Hematopoietic multipotent progenitor cell treated with erythropoietin and hydrocortisone succinate and interleukin-3 and kit ligand, for 4 days (in vitro differentiated cells): ENCODE results near the gene ST8SIA4.
A peak's percentile ranks its signal among the peaks of the same experiment; 100 is the strongest.

Experiments used
- DNase-seq: peaks from one replicate; pipeline ENCODE4 v3.0.0-alpha.2; 2015

Gene ST8SIA4

GRCh38 chr5:100779669-100780375 lies 123.3 kb downstream of the ST8SIA4 start:
- peak; percentile 48 for DNase-seq

- DNase-seq, result peak; percentile 78
Measured at GRCh38 chr5:100777680-100778300, 125.3 kb downstream of the ST8SIA4 start.

DNA sequence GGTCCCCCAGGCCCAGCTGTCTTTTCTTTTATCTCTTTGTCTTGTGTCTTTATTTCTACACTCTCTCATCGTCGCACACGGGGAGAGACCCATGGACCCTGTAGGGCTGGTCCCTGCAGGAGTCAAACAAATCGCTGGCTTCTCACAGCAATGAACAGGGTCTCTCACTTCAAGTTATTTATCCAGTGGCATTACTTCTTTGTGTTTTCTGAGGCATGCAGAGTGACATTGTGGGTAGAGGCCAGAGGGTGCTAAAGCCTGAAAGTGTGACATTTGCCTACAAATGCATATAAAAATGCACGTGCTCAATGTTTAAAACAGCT lies 127.6 kb downstream of the ST8SIA4 start:
- DNase-seq, result no peak

DNA sequence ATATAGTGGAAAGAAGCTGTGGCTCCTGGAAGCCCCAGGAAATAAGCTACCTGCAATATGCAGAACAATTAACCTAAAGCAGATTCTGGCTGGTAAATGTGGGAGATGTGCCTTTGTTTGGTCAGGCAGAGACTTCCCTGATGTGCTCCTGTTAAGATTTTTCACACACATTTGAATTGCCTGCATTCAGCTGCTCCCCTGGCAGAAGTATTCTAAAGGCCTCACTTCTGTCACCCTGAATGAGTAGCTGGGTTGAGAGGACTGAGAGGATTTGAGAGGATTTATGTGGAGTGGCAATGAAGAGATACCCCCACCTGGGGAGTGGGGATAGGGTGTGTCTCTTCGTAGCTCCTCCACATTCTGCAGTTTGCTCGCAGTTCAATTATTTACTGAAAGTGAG lies 130.5 kb downstream of the ST8SIA4 start:
- DNase-seq, result no peak

GRCh38 chr5:100772006-100772405 lies 131.1 kb downstream of the ST8SIA4 start:
- no peak for DNase-seq

GRCh38 chr5:100771181-100771580 lies 131.9 kb downstream of the ST8SIA4 start:
- no peak for DNase-seq

- DNase-seq, result no peak
Measured at GRCh38 chr5:100768221-100768620, 134.9 kb downstream of the ST8SIA4 start.

DNA sequence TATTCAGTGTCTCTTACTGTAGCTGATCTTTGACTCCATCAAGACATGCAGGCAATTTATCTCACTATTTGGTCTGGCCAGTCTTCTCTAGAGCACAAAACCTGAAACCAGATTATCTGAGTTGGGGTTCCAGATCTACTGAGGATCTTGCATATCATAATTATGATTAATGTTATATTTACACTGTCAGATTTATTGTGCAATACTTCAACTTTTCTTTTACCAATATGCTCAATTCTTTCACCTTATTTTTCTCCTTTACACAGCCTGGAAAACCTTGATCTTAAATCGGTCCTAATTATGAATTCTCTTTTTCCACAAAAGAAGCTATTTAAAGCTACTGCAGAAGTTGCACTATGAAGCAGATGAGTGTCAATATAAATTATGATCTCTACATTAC lies 140.1 kb downstream of the ST8SIA4 start:
- DNase-seq, result no peak

DNA sequence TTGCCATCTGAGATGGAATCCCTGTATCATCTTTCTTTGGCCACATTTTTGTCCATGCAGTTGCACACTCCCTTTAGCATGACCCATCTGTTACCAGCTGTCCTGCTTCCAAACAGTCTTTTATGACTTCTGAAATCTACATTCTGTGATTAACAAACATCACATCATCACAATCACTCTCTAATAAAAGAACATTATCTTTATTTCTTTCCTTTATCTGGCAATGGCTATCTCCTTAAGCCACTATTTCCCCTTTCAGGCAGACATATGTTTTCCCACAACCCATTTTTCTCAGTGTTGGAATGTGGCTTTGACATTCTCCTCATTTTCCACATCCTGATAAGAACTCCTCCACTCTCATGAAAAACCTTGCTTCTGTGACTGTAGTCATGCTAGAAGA lies 141.0 kb downstream of the ST8SIA4 start:
- DNase-seq, result no peak

DNA sequence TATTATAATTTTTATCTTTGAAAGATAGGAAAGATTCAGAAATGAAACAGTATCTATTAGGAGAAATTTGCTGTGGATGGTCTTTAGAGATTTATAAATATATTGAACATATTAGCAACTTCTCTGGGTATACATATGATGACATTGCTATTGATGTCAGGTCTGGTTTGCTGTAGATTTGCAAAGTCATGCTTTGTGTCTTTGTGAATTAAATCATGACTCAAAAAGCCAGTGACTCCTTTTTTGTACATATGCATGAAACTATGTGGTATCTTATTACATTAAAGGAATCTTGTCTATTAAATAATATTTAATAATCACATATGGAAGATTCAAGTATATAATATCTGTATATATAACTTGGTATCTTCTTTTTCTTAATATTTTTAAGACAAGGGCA lies 141.9 kb downstream of the ST8SIA4 start:
- DNase-seq, result peak; percentile 10

DNA sequence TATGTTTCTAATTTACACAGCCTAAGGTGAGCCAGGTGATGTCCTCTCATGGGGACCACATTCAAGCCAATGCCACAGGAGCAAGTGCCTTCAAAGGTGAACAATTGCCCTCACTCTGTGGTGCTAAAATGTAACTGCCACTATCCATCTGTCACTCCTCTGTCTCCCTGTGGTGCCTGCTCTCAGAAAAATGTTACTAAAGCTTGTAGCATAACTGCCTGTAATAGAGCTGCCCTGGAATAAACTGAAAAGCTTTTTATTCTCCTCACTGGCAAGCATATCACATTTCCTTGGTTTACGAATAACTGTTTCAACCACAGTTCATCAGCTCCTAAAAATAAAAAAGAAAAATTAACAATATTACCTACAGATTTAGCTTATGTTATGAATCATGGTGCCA lies 142.4 kb downstream of the ST8SIA4 start:
- no peak for DNase-seq

GRCh38 chr5:100758780-100759179 lies 144.3 kb downstream of the ST8SIA4 start:
- no peak for DNase-seq

- DNase-seq, result no peak
Measured at GRCh38 chr5:100758306-100758705, 144.8 kb downstream of the ST8SIA4 start.

- no peak for DNase-seq
Measured at GRCh38 chr5:100757618-100758017, 145.5 kb downstream of the ST8SIA4 start.
